HG03432 (cell line): ENCODE results near the gene ZNF212.
A peak's percentile ranks its signal among the peaks of the same experiment; 100 is the strongest.
"Not testable (repeated sequence)": the region's sequence is repeated elsewhere in the genome, so short reads cannot be mapped to it uniquely, and the experiment has no call there.

Experiments
- ATAC-seq: cut with Tn5 transposase; IDR thresholded peaks from one replicate; pipeline ENCODE4 v1.9.1; 2021; ENCODE audit warnings: mild to moderate bottlenecking, moderate library complexity; ENCODE audit not compliant: unreplicated experiment

The ZNF212 gene

GRCh38 chr7:149218469-149219420, 20.7 kb upstream of the ZNF212 start:
- no peak for ATAC-seq

DNA sequence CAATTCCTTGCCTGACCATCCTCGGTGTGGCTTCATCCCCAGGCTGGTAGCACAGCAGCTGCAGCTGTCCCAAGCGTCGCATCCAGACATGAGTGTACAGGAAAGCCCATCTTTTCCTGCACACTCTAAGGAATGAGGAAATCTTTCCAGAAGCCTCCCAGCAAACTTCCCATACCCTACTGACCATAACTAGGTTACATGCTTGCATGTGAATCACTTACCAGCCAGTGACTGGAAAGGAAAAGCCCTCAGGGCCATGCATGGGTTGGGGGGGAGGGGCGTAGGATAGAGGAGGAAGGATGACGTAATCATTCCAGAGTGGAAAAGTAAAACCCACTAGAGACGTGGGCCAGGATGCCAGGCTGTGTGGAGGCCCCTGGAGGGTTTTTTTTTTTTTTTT, 18.9 kb upstream of the ZNF212 start:
- no peak for ATAC-seq

DNA sequence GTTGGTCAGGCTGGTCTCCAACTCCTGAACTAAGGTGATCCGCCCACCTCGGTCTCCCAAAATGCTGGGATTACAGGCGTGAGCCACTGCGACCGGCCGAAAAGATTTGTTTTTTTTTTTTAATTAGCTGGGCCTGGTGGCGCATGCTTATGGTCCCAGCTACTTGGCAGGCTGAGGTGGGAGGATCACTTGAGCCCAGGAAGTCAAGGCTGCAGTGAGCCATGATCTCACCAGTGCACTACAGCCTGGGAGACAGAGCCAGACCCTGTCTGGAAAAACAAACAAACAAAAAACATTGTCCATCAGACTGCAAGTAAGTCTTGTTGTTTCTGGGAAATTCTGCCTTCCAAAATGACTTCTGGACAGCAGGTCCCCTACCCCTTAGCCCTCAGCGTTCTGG, 16.3 kb upstream of the ZNF212 start:
- no peak for ATAC-seq

- no peak for ATAC-seq
Measured at GRCh38 chr7:149223761-149224160, 15.7 kb upstream of the ZNF212 start.

DNA sequence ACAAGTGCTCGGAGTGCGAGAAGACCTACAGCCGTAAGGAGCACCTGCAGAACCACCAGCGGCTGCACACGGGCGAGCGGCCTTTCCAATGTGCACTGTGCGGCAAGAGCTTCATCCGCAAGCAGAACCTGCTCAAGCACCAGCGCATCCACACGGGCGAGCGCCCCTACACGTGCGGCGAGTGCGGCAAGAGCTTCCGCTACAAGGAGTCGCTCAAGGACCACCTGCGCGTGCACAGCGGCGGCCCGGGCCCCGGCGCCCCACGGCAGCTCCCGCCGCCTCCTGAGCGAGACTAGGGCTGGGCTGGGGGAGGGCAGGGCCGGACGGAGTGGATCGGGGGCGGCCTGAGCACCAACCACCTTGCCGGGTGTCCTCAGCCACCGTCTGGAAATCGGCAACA, 15.1 kb upstream of the ZNF212 start:
- ATAC-seq, result no peak

DNA sequence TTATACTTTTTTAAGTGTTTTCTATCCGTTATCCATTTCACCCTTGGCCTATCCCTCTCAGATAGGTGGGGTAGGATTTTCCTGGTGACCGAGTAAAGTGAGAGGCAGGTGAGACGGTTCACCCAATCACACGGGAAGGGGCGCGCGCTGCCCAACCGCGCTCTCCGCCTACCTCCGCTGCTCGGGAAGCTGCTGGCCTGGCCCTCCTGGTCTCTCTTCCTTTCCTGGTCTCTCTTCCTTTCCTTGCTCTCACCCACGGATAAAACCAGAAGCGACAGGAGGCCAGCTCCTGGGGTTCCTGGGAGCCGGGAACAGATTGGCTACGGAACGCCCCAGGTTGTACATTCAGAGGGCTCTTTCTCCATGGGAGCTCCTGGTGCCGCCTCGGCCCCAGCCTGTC, 14.3 kb upstream of the ZNF212 start:
- ATAC-seq, result no peak

DNA sequence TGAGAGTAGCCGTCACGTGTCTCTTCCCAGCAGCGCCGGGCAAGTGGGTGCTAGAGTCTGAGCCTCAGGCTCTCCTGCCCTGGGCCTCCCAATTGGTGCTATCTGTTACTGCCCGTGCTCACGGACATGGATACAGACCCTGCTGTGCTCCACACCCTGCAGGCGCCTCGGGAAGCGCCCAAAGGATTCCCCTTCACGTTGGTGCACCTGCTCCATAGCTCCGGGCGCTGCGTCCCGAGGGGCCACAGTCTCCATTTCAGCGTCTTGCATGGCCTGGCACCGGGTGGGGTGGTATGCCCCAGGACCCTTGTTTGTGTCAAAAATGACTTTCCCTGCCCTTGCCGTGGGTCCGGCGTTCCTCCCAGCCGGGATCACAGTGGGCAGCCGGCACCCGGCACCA, 13.8 kb upstream of the ZNF212 start:
- no peak for ATAC-seq

DNA sequence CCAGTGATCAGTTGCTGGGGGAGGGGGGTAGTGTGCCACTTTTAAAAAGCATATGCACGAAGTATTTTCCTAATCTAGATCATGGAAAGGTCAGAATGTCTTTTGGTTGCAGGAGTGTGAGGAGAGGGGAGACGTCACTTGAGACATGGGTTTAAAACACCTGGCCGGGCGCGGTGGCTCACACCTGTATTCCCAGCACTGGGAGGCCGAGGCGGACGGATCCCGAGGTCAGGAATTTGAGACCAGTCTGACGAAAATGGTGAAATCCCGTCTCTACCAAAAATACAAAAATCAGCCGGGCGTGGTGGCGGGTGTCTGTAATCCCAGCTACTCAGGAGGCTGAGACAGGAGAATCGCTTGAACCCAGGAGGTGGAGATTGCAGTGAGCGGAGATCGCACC, 13.1 kb upstream of the ZNF212 start:
- ATAC-seq, result not testable (repeated sequence)

- no peak for ATAC-seq
Measured at GRCh38 chr7:149226840-149227494, 12.5 kb upstream of the ZNF212 start.

DNA sequence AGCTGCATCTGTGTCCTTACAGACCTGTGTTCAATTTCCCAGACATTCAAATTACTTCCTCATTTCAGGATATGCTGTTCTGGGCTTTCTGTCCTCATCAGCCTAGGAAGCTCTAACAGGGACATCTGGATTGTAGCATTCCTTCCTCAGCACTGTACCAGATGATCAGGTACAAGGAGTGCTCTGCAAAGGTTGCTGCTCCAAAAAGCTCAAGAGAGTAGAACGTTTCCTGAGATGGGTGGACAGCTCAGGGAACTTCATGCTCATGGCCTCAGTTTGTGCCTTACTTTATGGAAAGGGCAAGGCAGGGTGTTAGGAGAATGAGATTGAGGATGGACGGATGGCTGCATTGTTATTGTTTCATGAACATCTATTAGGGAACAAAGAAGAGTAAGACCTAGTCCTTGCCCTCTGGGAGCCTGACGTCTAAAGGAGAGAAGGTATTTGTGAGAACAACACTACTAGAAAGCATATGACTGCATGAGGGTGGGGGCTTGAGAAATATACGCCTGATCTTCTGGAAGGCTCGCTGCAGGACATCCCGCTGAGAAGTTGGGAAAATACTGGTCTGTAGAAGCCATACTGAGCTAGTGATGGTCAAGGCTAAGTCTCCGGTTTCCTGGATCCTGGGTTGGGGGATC, 10.5 kb upstream of the ZNF212 start:
- no peak for ATAC-seq

DNA sequence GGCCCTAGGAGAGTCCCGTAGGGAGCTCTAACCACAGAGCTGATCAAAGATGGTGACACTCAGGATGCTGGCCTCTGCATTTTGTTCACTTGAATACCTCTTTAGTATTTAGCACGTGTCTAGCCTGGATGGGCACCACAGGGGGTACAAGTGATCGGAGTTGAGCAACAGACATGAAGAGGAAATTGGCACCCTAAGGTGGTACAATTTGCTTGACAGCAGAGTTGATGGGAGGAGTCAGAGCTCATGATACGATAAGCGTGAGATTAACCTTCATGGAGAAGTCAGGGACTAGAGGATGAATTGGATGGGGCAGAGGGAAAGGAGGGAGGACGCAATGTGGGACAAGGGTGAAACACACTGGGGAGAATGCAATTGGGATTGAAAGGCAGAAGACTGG, 9.9 kb upstream of the ZNF212 start:
- ATAC-seq, result no peak

DNA sequence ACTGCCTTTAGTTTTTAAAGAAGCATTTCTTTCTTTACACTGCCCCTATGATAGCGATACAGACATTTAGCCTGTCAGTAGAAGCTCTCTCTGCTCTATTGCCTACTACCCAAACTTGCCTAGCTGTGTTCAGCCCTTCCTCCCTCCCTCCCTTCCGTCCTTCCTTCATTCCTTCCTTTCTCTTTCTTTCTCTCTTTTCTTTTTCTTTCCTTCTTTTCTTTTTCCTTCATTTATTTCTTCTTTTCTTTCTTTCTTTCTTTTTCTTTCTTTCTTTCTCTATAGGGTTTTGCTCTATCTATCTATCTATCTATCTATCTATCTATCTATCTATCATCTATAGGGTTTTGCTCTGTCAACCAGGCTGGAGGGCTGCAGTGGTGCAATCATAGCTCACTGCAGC, 7.1 kb upstream of the ZNF212 start:
- no peak for ATAC-seq

- not testable (repeated sequence) for ATAC-seq
Measured at GRCh38 chr7:149233655-149234204, 5.7 kb upstream of the ZNF212 start.

DNA sequence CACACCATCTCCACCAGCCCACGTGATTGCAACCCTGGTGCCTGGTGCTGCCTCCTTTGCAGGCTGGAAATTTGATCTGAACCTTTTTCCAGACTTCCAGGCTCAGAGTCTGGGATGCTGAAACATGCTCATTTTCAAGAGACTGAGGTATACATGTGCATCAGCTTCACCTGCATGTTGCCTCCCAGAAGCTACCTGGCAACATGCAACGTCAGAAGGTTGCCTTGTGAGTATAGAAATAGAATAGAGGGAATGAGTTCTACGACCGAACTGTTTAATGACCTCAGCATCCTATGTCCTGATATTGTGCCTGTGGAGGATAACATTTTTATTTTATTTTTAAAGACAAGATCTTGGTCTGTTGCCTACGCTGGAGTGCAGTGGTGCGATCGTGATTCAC, 1.9 kb upstream of the ZNF212 start:
- ATAC-seq, result no peak

GRCh38 chr7:149238051-149238450, 1.4 kb upstream of the ZNF212 start:
- no peak for ATAC-seq

DNA sequence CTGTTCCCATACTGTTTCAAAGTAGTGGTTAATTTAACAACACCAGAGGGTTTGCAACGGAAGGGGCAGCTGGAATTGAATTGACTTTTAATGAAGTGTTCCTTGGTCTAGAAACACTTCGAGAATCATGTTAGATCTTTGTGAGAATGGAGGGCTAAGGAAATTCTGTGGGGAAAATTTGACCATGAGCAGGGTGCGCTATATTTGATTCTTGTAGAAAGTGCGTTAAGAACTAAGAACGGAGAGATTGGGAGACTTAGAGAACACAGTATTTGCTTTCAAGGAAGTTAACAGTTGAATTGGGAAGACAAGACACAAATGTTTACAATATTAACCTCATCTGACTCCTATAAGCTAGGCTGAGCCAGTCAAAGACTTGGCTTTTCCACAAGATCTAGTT, 1.2 kb downstream of the ZNF212 start:
- ATAC-seq, result no peak

GRCh38 chr7:149241696-149242095, 2.2 kb downstream of the ZNF212 start:
- ATAC-seq, result no peak

- ATAC-seq, result peak; percentile 76
Measured at GRCh38 chr7:149245244-149245643, 5.8 kb downstream of the ZNF212 start.

DNA sequence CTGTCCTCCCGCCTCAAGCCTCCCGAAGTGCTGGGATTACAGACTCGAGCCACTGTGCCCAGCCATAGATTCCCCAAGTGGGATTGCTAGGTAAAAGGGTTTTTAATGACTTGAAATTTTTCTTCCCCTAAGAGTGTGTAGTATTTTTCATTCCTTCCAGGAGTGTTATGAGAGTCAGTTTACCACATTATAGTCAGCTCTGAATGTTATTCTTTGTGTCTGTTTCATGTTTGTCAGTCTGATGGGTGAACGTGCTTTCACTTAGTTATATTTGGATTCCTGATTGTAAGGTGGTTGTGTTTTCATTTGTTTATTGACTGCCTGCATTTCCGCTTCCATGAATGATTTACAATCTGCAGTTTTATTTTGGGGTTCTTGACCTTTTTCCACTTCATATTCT, 6.3 kb downstream of the ZNF212 start:
- ATAC-seq, result peak; percentile 30

DNA sequence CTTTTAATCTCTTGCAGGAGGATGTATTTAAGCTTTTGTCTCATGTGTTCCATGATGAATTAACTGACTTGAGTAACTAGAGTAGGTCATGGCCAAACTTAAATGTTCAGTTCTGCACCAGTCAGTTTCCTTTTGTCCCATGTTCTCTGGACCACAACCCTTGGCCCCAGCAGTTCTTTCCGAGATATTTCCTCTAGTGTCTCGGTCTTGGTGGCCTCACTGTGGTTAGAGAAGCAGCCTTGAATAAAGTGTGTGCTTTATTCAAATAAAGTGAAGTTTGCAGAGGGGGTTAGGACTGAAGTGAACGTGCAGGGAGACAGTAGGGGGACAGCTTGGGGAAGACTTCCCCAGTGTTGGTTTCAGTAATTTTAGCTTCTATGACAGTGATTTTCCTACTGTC, 9.3 kb downstream of the ZNF212 start:
- no peak for ATAC-seq

DNA sequence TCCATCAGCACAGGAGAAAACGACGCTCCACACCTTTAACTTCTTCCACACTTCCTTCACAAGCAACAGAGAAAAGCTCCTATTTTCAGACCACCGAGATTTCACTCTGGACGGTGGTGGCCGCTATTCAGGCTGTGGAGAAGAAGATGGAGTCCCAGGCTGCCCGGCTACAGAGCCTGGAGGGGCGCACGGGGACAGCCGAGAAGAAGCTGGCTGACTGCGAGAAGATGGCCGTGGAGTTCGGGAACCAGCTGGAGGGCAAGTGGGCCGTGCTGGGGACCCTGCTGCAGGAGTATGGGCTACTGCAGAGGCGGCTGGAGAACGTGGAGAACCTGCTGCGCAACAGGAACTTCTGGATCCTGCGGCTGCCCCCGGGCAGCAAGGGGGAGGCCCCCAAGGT, 10.7 kb downstream of the ZNF212 start:
- ATAC-seq, result not testable (repeated sequence)
